Keratinocyte (primary cell): ENCODE measurements around the gene CFAP46.

ENCODE experiments used
- CTCF ChIP-seq, 3 experiments: IDR thresholded peaks in 1 of 3; conservative IDR thresholded peaks in 1 of 3; optimal IDR thresholded peaks in 1 of 3; 2 replicates in 2 of 3; 3 replicates in 1 of 3; pipeline versions ENCODE3 to v1.5.1; 2011; ENCODE audit warnings: low read length in 3 of 3, mild to moderate bottlenecking in 3 of 3, moderate library complexity in 2 of 3, control low read depth in 1 of 3, inconsistent platforms in 1 of 3; ENCODE audit not compliant: insufficient read depth in 2 of 3; ENCODE audit errors: extremely low read depth in 1 of 3
- EZH2 ChIP-seq: IDR thresholded peaks from one replicate; pipeline ENCODE4 v1.6.1; 2012; ENCODE audit warnings: inconsistent platforms, mild to moderate bottlenecking, low read length, moderate library complexity

- TF ChIP-seq EZH2 (no peak), CTCF (optimal IDR thresholded peaks at IDR 0.05 in 1 of 3, IDR thresholded peaks at IDR 0.05 in 1 of 3, conservative IDR thresholded peaks at IDR 0.05 in 1 of 3; ENCODE audit: extremely low read depth in 1 of 3, insufficient read depth in 2 of 3, low read length in 3 of 3) (no peak)
Observed at GRCh38 chr10:132804785-132805426, 137.5 kb downstream of the CFAP46 start.
